GM19372 (cell line): ENCODE measurements around the gene CHMP6.
"Not testable (repeated sequence)": the region's sequence is repeated elsewhere in the genome, so short reads cannot be mapped to it uniquely, and the experiment has no call there.

Experiments used
- ATAC-seq: cut with Tn5 transposase; IDR thresholded peaks from one replicate; pipeline ENCODE4 v1.9.1; 2021; ENCODE audit warnings: mild to moderate bottlenecking, low read depth, moderate library complexity; ENCODE audit not compliant: unreplicated experiment

The CHMP6 gene

GRCh38 chr17:81027591-81028505, 36.2 kb downstream of the CHMP6 start:
- ATAC-seq, result no peak

DNA sequence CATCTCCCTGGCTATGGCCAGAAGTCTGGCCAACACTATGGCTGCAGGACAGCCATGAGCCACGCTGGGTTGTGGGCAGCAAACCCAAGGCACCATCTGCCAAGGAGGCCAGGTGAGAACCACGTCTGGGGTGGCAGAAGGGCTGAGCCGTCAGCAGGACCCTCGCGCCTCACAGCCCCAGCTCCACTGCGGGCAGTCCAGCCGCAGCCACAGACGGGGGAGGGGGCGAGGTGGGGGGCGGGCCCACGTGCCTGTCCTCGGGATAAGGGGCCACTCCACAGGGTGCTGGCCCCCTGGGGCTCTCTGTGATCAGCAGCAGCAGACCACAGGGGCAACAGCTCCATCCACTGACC, 36.8 kb downstream of the CHMP6 start:
- no peak for ATAC-seq

DNA sequence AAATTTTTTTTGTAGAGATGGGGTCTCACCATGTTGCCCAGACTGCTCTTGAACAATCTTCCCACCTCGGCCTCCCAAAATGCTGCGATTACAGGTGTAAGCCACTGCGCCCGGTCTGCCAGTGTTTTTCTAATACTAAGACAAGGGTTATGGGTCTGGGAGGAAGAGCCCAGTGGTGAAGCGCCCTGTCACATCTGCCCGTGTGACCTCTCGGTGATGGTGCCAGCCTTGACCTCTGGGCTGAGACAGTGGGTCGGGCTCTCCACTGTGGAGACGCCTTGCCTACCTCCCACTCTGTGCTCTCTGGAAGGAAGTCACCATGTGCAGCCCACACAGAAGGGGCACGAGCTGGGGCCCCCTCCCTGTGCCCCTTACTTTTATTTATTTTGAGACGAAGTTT, 38.2 kb downstream of the CHMP6 start:
- no peak for ATAC-seq

- ATAC-seq, result not testable (repeated sequence)
Observed at GRCh38 chr17:81030312-81030711, 38.7 kb downstream of the CHMP6 start.

DNA sequence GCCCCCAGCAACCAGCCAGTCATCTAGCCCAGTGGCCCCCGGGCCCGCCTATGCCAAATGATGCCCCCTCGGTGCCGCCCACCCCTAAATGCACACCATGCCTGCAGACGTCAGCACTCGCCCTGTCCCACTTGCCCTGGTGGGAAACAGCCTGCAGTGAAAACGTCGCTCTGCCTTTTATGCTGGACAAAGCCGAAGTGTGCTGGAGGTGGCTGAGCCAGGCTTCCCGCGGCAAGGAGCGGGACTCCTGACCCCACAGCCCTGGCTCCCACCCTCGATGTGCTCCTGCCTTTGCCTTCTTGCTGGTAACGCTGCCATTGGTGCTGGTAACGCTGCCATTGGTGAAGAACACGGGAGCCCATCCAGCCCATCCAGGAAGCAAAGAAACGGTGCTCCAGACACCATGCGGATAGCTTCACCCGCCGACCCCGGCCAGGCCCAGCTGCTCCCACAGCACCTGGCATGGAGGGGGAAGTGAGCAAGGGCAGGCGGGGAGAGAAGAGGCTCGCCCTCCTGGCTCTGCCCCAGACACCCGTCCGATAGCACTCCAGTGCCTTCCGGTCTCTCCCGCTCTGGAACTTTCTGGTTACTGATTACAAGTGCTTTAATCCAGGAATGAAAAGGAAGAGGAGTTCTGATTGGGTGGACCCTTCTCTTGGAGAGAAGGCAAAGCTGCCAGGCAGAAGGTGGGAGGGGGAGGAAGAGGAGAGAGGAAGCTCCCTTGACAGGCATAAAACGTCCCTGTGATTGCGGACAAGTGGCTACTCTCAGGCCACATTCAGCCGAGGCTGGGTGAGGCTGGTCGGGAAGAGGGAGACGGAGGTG, 39.3 kb downstream of the CHMP6 start:
- ATAC-seq, result no peak

- no peak for ATAC-seq
Observed at GRCh38 chr17:81031566-81032550, 40.2 kb downstream of the CHMP6 start.

DNA sequence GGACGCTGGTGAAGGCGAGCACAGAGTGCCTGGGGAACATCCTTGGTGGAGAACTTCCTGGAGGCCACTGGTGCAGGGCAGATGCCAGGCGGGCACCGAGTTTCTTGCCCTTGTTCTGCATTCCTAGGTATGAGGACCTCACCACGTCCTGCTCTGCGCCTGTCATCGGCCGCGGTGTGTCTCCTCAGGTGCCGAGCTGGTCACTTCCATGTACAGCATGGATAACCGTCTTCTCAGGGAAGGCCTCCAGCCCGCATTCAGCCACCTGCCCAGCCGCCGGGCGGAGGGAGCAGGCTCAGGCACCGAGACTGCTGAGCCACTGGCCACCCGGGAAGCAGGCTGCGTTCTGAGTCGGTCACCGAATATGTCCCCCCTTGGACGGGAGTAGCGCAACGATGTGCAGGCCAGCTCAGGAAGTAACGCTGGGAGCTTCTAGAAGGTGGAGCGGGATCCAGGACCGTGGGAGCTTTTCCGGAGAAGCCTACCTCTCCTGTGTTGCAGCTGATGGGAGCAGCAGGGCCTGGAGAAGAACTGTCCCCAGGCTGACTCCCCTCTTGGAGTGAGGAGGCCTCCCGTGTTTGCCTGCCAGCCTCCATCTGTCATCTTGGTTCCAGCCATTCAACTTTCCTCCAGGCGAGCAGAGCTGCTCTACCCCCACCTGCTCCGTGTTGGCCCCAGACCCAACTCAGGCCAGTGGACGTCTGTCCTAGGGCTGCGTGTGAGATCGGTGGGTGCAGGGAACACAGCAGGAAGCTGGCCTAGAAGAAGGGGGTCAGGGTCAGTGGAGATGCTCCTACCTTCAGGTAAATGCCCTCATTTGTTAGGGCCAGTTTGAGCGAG, 41.2 kb downstream of the CHMP6 start:
- ATAC-seq, result no peak

- ATAC-seq, result no peak
Observed at GRCh38 chr17:81033535-81034167, 42.0 kb downstream of the CHMP6 start.

DNA sequence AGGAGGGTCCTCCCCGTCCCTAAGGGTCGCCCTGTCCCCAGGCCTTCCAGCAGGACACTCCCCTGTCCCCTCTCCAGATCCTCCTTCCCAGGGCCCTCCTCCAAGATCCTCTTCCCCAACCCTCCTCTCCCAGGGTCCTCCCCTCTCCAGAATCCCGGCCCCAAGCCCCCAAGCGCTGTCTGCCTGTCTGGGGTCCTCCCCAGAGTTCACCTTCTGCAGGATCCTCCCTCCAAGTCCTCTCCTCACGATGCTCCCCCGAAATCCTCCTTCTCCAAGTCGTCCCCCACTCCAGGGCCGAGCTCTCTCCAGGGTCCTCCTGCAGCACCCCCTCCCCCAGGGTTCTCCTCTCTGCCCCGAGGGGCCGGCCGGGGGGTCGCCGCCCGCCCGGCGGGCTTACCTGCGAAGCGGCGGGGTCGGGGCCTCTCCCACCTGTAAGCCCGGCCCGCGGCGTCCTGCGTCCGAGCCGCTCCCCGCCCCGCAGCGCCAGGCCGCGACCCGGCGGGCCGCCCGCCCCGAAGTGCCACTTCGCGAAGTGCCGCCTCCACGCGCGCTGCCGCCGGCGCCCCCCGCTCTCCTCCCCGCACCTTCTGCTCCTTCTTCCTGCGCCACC, 42.6 kb downstream of the CHMP6 start:
- ATAC-seq, result peak; percentile 2

- peak; percentile 68 for ATAC-seq
Observed at GRCh38 chr17:81034779-81035520, 43.3 kb downstream of the CHMP6 start, which contains the start of gene BAIAP2. BAIAP2 (plus strand) TSS chr17:81035151; CDS start chr17:81035255, 104 bp downstream.

DNA sequence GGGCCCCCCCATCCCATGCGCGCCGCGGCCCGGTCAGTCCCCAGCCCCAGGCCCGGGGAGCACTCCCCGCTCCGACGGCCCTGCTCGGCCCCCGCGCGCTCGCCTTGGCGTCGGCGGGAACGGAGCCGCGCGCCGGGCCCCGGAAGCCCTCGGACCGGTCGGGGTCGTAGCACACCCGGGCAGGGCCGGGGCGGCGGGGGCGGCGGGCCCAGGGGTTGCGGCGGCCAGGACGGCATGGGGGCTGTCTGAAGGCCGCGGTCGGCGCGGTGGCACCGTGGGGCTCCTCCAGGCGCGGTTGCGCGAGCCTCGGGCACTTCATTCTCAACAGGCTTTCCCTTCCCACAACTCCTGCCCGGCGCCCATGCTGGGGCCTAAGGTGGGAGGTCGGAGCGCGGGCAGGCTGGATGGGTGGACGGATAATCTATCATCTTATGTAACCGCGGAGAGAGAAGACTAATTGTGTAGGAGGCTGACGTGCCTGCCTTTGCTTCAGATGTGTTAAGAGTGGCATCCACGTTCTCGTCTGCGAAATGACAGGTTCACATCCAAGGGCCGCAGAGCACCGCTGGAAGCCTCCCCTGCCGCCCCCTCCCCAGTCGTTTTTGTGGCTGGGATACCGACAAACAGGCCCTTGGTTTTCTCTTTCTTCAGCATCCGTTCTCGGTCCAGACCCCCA, 44.0 kb downstream of the CHMP6 start:
- peak; percentile 9 for ATAC-seq

GRCh38 chr17:81036197-81036941, 44.7 kb downstream of the CHMP6 start:
- no peak for ATAC-seq

GRCh38 chr17:81037026-81037797, 45.6 kb downstream of the CHMP6 start:
- ATAC-seq, result no peak

GRCh38 chr17:81037798-81038733, 46.4 kb downstream of the CHMP6 start:
- ATAC-seq, result no peak

DNA sequence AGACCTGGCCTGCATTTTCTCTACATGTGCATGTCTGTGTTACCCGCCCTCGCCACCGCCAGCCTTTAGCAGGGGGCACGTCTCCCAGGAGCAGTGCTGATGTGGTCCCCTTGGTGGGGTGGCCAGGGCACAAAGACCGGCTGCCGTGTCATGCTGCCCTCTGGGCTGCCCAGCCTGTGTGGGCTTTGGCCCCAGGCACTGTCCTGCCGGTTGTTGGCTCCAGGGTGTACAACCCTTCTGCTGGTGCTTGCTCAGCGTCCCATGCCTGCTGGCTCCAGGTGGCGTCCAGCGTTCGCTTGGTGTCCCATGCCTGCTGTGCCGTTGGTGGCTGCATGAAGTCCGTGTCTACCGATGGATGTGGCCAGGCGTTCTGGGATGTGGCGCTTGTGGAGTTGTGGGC, 47.5 kb downstream of the CHMP6 start:
- no peak for ATAC-seq
